ENCODE measurements around the gene C1orf159.
"Not testable (repeated sequence)": the region's sequence is repeated elsewhere in the genome, so short reads cannot be mapped to it uniquely, and the experiment has no call there.

C1orf159 gene

DNA sequence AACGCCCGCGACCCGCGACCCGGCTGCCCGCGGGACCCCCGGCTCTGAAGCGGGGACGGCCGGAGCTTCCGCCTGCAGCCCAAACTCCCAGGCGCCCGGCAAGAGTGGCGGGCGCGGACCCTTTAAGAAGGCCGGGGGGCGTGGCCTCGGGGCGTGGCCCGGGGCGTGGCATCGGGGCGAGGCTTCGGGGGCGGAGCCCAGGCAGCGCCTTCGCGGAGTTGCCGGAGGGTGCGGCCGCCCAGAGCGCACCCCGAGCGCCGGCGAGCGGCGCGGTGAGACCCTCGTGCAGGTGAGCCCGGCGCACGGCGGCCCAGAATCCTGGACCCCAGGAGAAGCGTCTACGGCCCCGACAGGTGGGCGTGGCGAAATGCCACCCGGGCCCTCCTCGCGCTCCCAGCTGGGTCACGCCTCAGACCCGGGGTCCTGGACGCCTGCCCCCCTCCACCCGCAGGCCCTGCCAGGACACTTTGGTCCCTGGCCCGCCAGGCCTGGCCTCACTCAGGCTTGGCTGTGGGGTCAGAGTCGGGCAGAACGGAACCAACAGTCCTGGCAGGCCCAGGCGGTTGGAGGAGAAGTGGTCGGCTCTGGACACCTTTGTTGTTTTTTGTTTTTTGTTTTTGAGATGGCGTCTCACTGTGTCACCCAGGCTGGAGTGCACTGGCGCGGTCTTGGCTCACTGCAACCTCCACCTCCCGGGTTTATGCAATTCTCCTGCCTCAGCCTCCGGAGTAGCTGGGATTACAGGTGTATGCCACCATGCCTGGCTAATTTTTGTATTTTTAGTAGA, 56.2 kb downstream of the C1orf159 start:
- no peak overlapping the region for H3K27ac ChIP-seq
- H3K4me2 ChIP-seq (ENCODE audit: low read length): peak overlapping the region; percentile 72
- H3K4me1 ChIP-seq: no peaks in the 10 kb centered on the region
- H3K9ac ChIP-seq: no peak overlapping the region
- no peaks in the 10 kb centered on the region for H3K9me3 ChIP-seq (ENCODE audit: control insufficient read depth, low read length)
- TF ChIP-seq, protein P1, sequence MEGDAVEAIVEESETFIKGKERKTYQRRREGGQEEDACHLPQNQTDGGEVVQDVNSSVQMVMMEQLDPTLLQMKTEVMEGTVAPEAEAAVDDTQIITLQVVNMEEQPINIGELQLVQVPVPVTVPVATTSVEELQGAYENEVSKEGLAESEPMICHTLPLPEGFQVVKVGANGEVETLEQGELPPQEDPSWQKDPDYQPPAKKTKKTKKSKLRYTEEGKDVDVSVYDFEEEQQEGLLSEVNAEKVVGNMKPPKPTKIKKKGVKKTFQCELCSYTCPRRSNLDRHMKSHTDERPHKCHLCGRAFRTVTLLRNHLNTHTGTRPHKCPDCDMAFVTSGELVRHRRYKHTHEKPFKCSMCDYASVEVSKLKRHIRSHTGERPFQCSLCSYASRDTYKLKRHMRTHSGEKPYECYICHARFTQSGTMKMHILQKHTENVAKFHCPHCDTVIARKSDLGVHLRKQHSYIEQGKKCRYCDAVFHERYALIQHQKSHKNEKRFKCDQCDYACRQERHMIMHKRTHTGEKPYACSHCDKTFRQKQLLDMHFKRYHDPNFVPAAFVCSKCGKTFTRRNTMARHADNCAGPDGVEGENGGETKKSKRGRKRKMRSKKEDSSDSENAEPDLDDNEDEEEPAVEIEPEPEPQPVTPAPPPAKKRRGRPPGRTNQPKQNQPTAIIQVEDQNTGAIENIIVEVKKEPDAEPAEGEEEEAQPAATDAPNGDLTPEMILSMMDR (IDR thresholded peaks at IDR 0.05): no peak
- H3K79me2 ChIP-seq: no peaks in the 10 kb centered on the region
- H3K27me3 ChIP-seq (ENCODE audit: control insufficient read depth, insufficient read depth, low read length): peaks cover 2% of the 10 kb centered on the region
- no peak overlapping the region for H2AFZ ChIP-seq
- peak overlapping the region; percentile 27 for H3K4me3 ChIP-seq (ENCODE audit: low read depth, low read length)
- H3K36me3 ChIP-seq (ENCODE audit: control insufficient read depth, insufficient read depth, low read length): no peaks in the 10 kb centered on the region

DNA sequence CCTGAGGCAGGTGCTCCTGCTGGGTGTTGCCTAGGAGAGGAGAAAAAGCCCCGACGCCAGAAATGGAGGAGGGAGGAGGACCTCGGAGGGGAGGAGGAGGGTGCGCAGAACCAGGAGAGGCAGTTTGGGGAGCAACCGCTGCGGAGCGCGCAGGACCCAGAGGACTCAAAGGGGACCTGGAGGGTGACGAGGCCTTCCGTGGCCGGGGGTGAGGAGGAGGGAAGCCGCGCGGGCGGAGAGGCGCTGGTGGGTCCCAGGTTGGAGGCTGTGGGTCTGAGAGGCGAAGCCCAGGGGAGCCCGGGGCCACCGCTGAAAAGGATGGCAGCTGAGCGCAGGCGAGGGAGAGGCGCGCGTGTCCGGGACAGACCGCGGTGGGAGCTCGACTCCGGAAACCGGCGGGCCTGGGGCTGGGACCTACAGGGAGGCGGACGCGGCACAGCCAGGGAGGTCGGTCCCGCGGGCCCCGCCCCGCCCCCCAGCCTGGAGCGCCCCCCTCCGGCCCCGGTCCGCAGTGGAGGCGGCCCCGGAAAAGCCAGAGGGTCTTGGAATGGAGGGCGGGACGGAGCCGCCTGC, 56.9 kb downstream of the C1orf159 start:
- H3K27me3 ChIP-seq (ENCODE audit: control insufficient read depth, insufficient read depth, low read length): peaks cover 2% of the 10 kb centered on the region
- no peaks in the 10 kb centered on the region for H3K79me2 ChIP-seq
- H3K4me2 ChIP-seq (ENCODE audit: low read length): peak overlapping the region; percentile 72
- peak overlapping the region; percentile 27 for H3K4me3 ChIP-seq (ENCODE audit: low read depth, low read length)
- no peak overlapping the region for H3K27ac ChIP-seq
- no peaks in the 10 kb centered on the region for H3K9me3 ChIP-seq (ENCODE audit: control insufficient read depth, low read length)
- no peaks in the 10 kb centered on the region for H3K36me3 ChIP-seq (ENCODE audit: control insufficient read depth, insufficient read depth, low read length)
- no peak overlapping the region for H3K9ac ChIP-seq
- H3K4me1 ChIP-seq: no peaks in the 10 kb centered on the region
- H2AFZ ChIP-seq: no peak overlapping the region
- TF ChIP-seq, protein P1 (IDR thresholded peaks at IDR 0.05): no peak

DNA sequence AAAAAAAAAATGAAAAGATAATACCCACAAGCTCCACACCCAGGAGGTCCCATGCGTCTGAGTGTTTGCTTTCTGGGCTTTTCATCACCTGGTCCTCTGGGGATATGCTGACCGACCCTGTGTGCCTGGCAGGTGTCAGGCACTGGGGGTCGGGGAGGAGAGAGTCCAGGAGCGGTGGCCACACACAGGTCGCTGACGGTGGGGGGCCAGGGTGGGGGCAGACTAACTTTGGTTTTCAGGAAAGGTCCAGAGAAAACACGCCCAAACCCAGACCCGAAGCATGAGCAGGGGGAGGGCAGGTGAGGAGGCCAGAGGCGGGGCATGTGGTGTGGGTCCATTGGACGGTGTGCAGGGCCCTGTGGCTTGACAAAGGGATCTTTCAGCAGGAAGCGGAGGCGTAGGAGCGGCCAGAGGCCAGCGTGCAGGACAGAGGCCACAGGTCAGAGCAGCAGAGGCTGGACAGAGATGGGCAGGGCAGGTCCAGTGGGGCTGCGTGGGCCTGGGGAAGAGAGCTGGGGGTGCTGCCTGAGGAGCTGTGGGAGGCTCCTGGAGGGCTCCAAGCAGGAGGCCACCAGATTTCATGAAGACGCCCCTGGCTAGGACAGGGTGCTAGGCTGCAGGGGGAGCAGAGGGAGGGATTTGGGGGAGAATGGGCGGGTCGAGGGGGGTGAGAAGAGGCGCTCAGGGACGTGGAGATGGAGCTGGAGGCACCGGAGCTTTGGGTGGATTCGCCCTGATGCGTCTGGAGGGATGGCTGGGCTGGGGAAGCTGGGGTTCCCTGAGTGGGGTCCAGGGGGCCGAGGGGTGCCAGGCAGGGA, 57.6 kb downstream of the C1orf159 start:
- no peak overlapping the region for H3K27ac ChIP-seq
- H3K79me2 ChIP-seq: no peaks in the 10 kb centered on the region
- TF ChIP-seq, protein P1 (IDR thresholded peaks at IDR 0.05): no peak
- H3K27me3 ChIP-seq (ENCODE audit: control insufficient read depth, insufficient read depth, low read length): peaks cover 2% of the 10 kb centered on the region
- no peaks in the 10 kb centered on the region for H3K4me1 ChIP-seq
- H3K9me3 ChIP-seq (ENCODE audit: control insufficient read depth, low read length): no peaks in the 10 kb centered on the region
- no peak overlapping the region for H3K9ac ChIP-seq
- no peak overlapping the region for H2AFZ ChIP-seq
- H3K4me2 ChIP-seq (ENCODE audit: low read length): no peak overlapping the region
- no peak overlapping the region for H3K4me3 ChIP-seq (ENCODE audit: low read depth, low read length)
- no peaks in the 10 kb centered on the region for H3K36me3 ChIP-seq (ENCODE audit: control insufficient read depth, insufficient read depth, low read length)

DNA sequence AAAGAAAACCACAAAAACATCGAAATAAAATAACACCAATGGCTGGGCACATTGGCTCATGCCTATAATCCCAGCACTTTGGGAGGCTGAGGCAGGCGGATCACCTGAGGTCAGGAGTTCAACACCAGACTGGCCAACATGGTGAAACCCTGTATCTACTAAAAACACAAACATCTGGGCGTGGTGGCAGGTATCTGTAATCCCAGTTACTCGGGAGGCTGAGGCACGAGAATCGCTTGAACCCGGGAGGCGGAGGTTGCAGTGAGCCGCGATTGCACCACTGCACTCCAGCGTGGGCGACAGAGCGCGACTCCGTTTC, 58.2 kb downstream of the C1orf159 start:
- H3K79me2 ChIP-seq; H3K9ac ChIP-seq; H3K4me3 ChIP-seq (ENCODE audit: low read depth, low read length); H3K4me2 ChIP-seq (ENCODE audit: low read length); H3K9me3 ChIP-seq (ENCODE audit: control insufficient read depth, low read length); H3K36me3 ChIP-seq (ENCODE audit: control insufficient read depth, insufficient read depth, low read length); H3K27me3 ChIP-seq (ENCODE audit: control insufficient read depth, insufficient read depth, low read length); H3K27ac ChIP-seq; H2AFZ ChIP-seq; H3K4me1 ChIP-seq: not testable (repeated sequence)

All from parathyroid adenoma (tissue), 2 donors.